NCI-H1092 (cell line): ENCODE results near the gene RNF130.
A peak's percentile ranks its signal among the peaks of the same experiment; 100 is the strongest.
"Not testable (repeated sequence)": the region's sequence is repeated elsewhere in the genome, so short reads cannot be mapped to it uniquely, and the experiment has no call there.

Experiments
- DNase-seq: peaks from one replicate; lab custom pipeline; 2025; lab: John Stamatoyannopoulos, UW

RNF130 gene

DNA sequence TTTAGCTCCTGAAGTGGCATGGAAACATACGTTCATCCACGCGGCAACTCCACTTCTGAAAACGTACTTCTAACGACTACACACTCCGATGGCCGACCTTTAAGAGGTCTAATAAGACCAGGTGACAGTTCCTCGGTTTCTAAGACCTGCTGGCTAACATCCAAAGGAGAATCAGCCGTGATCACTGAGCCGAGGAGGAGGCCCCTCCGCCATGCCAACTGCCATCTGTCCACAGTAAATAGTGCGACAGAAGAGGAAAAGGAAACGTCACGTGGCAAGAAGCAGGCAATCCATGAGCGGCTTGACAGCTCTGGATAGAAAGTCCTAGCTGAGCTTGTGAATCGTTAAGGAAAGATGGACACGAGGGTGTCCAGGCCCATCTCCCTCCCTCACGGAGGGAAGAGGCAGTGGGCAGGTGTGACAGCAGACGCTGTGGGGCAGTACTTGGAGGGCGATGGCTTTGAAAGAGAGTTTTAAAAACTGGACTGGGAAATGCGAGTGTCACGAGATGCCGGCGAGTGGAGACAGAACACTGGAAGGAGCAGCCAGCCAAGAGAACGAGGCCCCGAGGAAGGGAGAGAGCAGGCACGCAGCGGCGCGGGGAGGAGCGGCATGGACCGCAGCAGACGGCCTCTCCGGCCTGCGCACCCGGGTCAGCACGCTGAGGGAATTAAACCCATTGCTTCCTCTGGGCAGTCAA, 97.2 kb downstream of the RNF130 start:
- peak; percentile 64 for DNase-seq

DNA sequence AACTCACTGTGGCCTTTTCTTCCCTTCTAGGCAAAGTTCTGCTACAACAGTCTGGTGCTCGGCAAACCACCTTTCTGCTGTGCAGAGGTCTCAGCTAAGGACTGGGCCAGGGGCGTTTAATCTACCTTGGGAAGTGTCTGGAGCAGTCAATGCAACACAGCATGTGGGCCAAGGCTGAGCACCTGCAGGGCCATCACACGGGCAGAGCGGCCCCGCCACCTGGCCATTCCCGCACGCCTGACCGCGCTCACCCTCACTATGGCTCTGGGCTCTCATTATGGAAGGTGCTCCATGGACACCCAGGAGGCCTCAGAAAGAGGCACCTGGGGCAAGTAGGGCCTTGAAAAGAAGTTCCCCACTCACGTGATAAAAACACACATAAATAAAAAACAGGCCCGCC, 98.2 kb downstream of the RNF130 start:
- no peak for DNase-seq

DNA sequence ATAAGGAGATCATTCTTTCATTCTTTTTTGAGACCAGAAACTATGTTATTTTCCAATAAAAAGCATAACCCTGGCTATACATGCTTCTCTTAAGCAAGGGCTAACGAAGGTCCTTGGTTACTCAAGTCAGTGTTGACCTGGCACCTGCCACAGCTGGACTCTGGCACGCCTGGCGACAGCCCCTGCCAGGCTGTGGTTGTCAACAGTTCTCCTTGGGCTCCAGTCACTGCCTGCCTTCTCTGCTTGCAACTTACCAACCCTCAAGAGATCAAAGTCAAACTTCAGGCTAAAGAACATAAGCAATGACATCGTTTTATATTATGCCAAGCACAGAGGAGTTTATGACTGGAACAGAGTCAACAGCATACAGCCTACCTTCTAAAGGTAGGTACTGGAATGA, 102.4 kb downstream of the RNF130 start:
- no peak for DNase-seq

DNA sequence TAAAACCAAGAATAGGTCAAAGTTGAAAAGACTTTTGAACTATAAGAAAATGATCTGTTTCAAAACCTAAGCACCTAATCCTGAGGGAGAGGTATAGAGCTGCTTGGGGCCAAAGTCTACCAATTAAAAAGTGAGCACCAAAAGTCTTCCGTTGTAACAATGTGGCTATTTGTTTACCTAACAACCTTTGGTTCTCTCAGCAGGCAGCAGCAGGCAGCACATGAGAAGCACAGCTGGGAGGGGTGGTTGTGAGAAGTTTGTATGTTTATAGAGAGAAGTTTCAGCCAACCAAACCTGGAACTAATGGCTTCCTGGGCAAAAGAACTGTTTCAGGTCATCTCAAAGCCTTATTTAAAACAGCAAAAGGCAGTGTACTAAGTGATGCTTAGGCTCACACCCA, 104.1 kb downstream of the RNF130 start:
- no peak for DNase-seq

DNA sequence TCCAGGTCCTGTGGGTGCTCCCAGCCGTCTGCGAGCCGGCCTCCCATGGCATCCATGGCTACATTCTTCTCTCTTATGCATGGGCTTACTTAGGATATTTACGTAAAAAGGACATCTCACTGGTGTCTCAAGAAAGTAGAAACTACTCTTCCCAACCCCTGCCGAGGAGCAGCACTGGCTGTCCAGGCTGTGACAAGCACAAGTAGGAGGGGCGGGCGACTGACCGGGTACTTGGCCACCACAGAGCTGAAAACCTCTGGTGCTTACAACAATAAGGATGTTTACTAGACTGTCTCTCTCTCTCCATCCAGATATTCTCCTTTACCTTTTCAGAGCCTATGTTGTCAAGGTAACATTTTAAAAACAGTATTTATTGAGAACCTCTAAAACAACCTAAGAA, 107.5 kb downstream of the RNF130 start:
- DNase-seq = no peak

DNA sequence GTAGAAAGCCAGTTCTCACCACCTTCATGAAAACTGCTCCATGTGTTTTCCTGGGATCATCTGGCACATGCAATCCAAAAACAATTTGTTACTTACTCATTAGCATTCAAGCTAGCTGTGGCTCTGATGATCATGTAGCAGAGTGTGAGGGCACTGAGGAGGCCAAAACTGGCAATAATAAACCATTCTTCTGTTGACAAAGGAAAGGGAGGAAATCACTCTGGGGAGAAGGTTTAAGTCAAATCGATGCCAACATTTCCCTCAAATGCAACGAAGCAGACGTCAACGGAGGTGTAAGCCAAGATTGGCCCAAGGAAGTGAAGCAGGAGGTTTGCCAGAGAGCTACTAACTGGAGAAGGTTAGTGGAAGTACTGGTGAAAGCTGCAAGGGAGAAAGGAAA, 108.2 kb downstream of the RNF130 start:
- DNase-seq = no peak

DNA sequence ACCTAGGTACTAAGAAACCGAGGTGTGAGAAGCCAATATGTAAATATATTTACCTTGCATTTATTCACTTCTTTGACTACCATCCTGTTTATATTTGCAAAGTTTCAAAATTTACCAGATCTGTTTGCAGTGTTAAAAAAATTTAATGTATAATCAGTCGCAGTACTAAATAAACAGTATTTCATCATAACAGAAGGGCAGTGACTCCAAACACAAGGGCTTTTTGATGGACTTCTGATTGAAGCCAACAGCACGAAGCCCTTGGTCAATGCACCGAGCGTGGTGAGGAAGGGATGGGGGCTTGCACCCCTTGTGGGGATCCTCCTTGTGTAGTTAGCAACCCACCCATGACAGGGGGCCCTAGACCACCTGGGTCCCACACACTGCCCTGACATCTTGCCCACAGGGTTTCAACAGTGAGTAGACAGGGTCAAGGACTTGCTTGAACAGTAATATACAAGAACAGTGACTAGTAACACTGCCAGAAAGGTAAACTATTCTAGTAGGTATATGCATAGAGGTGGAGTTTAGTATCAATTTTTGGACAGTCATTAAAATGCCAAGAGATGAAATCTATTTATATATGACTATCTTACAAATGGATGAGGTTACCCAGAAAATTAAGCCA, 111.2 kb downstream of the RNF130 start:
- DNase-seq = no peak

DNA sequence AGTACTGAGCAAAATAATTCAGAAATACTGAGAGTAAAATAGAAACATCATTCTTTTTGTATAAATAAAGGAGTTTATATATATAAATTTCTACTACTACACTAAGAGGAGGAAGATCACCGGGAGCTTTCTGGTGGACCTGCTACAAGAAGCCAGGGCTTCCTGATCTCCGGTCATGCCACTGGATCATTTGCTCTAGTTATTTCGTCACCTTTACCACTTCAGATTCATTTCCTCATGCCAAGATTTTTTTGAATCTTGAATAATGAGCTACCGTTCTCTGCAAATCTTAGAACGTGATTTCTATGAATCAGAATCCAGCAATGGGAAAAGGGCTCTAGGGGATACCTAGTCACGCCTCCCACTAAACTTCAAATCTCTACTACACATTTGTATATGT, 111.9 kb downstream of the RNF130 start:
- DNase-seq = no peak

DNA sequence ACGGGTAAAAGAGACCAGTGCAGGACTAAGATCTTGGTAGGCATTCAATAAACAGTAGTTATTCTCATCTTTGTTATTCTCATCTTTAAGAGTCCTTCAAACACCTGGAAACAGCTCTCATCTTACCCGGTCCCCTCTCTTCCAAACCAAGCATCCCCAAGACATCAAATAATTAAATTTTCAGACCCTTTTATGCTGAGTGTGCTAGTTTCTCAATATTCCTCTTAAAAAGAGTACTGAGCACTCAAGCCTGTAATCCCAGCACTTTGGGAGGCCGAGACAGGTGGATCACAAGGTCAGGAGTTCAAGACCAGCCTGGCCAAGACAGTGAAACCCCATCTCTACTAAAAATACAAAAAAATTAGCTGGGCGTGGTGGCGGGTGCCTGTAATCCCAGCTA, 112.4 kb downstream of the RNF130 start:
- DNase-seq = not testable (repeated sequence)

DNA sequence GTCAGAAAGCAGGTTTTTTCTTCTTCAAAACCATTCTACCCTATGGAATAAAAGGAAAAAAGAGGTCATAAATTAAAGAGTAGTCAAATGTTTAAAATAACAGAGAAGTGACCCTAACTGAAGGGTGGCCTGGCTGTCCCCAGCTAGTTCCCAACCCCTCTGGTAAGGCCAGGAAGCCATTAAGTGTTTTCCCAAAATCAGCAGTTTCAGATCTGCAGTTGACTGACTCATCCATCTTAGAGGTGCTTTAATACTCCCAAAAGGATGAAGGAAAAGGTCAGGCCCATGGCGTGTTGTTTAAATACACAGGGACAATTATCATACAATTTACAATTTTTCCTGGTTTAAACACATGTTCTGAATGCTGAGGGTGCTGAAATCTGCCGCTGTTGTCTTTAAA, 115.9 kb downstream of the RNF130 start:
- no peak for DNase-seq

GRCh38 chr5:179955062-179955461, 116.5 kb downstream of the RNF130 start:
- no peak for DNase-seq

- DNase-seq = no peak
Observed at GRCh38 chr5:179954434-179954833, 117.1 kb downstream of the RNF130 start.

DNA sequence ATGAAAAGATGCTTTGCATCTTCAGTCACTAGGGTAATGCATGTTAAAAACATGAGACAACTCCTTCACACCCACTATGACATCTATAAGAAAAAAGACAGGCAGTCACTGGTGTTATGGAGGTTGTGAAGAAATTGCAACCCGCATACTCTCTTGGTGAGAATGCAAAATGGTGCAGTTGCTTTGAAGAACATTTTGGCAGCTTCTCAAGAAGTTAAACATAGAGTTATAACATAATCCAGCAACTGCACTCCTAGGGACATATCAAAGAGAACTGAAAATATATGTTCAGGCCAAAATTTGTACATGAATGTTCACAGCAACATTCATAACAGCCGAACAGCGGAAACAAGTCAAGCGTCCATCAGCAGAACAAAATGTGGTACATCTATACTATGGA, 117.6 kb downstream of the RNF130 start:
- no peak for DNase-seq

DNA sequence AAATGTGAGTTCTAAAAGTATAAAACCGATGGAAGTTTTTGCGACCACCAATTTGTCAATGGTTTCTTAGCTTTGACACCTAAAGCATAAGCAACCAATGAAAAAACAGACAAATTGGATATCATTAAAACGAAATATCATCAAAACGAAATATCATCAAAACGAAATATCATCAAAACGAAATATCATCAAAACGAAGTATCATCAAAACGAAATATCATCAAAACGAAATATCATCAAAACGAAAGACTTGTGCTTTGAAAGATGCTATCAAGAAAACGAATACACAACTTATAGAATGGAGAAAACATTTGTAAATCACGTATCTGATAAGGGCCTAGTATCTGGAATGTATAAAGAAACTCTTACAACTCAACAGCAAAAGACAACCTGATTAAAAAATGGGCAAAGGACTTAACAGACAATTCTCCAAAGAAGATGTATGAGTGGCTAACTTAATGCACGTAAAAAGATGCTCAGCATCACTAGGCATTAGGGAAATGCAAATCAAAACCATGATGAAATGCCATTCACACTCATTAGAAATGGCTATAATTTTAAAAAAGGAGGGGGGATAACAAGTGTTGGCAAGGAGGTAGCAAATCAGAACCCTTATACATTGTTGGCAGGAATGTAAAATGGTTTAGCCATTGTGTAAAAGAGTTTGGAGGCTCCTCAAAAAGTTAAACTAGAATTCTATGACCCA, 134.4 kb downstream of the RNF130 start:
- no peak for DNase-seq

GRCh38 chr5:179930788-179931473, 140.6 kb downstream of the RNF130 start:
- no peak for DNase-seq

DNA sequence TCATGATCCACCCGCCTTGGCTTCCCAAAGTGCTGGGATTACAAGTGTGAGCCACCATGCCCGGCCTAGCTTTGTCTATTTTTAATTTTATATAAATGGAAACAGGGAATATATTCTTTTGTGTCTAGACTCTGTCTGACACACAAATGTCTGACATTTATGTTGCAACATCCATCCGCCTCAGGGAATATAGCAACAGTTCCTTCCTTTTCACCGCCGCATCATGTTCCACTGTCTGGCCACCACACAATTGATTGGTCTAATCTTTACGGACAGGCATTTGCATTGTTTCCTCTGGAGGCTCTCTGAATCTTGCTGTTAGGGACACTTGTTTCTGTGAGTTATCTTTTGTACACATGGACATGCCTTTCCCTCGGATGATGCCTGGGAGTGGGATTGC, 143.7 kb downstream of the RNF130 start:
- no peak for DNase-seq

GRCh38 chr5:179926657-179927056, 144.9 kb downstream of the RNF130 start:
- DNase-seq = no peak

- DNase-seq = no peak
Observed at GRCh38 chr5:179923436-179923835, 148.1 kb downstream of the RNF130 start.

DNA sequence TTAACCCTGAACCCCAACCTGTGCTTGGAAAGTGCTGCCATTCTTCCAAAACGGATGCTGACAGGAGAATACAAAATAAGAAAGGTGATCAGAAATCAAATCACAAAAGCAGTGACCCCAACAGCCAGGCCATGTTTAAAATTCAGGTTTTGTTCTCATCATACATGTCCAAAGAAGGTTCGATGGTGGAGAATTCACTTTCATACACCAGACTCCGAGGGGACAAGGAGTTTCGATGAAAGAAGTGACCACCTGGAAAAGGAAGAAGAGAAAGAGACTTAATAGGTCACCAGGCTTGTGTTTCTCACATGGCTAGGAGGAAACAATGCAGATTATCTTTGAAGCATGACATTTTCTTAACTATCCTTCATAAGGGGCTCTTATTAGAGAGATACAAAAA, 151.4 kb downstream of the RNF130 start:
- DNase-seq = no peak

GRCh38 chr5:179919487-179920060, 152.0 kb downstream of the RNF130 start:
- no peak for DNase-seq

DNA sequence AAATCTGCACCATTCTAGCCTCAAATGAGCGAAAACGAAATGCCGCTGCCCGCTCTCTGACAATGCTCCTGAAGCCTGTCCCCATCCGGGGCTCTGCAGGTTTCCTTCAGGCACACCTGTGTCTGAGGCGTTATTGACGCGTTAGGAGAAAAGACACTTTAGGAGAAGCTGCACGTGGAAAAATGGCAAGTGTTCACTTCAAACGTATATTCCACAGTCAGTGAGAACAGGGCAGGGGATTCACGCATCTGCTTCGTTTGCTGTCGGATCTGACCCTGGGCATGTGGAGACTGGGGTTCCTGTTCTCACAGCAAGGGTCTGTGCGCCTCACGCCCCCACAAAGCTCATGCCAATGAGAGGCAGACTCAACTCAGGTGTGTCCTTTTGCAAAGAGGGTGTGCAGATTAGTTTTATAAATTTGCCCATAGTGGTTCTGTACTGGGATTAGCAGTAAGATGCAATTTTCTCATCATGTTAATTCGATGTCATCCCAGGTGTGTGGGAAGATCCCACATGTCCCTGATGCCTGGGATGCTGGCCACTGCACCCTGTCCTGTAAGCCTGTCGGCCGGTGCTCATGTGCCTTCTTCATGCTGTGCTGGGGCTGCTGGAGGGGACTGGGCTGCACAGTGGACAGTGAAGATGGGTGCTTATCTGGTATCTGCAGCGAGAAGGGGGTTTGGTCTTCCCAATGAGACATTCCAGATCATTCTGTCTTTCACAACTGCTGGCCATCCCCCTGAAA, 152.6 kb downstream of the RNF130 start:
- no peak for DNase-seq

DNA sequence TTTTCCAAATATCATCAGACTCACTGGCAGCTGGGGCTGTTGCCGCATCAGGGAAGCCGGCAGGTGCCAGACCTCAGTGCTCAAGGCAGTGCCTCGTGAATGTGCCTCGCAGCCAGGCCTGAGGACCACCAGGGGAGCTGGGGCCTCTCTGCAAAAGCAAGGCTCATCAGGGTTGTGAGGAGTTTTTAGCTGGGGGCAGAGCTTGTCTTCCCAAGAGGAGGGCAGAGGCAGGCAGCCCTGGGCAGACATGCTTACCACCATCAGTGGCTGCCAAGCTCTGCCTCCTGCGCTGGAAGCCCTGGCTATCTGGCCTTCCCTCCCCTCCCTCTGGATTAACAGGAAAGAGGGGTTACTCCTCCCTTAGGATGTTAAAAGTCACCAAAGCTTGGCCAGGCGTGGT, 155.0 kb downstream of the RNF130 start:
- no peak for DNase-seq
